CD4-positive, alpha-beta T cell treated with Interleukin-4 for 1 hour (primary cell): ENCODE data around the gene C12orf57.
"Not testable (repeated sequence)": the region's sequence is repeated elsewhere in the genome, so short reads cannot be mapped to it uniquely, and the experiment has no call there.

Experiments used
- DNase-seq, 2 donors: peaks; one replicate each; pipeline ENCODE4 v3.0.0-alpha.2; 2020 to 2022

The C12orf57 gene

GRCh38 chr12:6943722-6944380, at the start of gene C12orf57, which contains the start of gene RNU7-1:
C12orf57 (plus strand) TSS chr12:6944022; CDS start chr12:6944122, 100 bp downstream.
RNU7-1 (plus strand) TSS chr12:6943816.
- DNase-seq, result peak; percentile 90 to 92

GRCh38 chr12:6894321-6894720, 49.5 kb upstream of the C12orf57 start:
- DNase-seq, result no peak

DNA sequence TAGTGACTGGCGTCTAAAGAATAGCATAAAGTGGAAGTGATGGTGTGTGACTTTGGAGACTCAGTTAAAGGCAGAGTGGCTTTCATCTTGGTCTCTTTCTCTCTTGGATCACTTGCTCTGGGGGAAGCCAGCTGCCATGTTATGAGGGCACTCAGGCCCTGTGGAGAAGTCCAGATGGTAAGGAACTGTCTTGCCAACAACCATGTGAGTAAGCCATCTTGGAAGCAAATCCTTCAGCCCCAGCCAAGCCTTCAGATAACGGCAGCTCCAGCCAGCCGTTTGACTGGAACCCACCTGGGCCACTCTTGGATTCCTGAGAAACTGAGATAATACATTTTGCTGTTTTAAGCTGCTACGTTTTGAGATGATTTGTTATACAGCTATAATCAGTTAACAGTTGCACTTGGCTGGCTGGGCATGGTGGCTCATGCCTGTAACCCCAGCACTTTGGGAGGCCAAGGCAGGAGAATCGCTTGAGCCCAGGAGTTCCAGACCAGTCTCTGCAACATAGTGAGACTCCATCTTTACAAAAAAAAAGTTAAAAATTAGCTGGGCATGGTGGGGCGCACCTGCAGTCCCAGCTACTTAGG, 46.9 kb upstream of the C12orf57 start:
- no peak for DNase-seq

- no peak for DNase-seq
Measured at GRCh38 chr12:6899427-6899826, 44.4 kb upstream of the C12orf57 start.

DNA sequence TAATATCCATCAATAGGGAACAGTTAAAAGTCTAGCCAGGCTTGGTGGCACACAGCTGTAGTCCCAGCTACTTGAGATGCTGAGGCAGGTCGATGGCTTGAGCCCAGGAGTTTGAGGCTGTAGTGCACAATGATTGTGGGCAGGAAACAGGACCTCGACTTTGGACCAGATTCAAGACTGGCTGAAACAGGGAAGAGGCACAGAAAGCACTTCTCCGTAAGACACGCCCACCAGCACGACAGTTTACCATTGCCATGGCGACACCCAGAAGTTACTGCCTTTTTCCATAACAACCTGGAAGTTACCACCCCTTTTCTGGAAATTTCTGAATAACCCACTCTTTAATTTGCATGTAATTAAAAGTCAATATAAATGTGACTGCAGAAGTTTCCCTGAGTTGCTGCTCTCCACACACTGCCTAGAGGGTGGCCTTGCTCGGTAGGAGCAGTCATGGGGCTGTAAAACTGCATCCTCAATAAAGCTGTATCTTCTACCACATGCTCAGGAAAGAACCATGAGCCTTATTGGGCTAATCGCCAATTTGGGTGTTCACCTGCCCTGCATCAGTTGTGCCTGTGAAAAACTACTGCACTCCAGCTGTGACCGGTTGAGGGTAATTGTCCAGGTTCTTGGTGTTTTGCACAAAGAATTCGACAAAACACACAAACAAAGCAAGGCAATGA, 43.8 kb upstream of the C12orf57 start:
- DNase-seq, result peak; percentile 33 to 71

- DNase-seq, result no peak
Measured at GRCh38 chr12:6902448-6902847, 41.4 kb upstream of the C12orf57 start.

GRCh38 chr12:6903722-6904121, 40.1 kb upstream of the C12orf57 start:
- no peak for DNase-seq

- peak; percentile 99 for DNase-seq
Measured at GRCh38 chr12:6904280-6905276, 39.2 kb upstream of the C12orf57 start, which contains the start of gene LRRC23. LRRC23 (plus strand) TSS chr12:6904822; CDS start chr12:6905634, 812 bp downstream.

DNA sequence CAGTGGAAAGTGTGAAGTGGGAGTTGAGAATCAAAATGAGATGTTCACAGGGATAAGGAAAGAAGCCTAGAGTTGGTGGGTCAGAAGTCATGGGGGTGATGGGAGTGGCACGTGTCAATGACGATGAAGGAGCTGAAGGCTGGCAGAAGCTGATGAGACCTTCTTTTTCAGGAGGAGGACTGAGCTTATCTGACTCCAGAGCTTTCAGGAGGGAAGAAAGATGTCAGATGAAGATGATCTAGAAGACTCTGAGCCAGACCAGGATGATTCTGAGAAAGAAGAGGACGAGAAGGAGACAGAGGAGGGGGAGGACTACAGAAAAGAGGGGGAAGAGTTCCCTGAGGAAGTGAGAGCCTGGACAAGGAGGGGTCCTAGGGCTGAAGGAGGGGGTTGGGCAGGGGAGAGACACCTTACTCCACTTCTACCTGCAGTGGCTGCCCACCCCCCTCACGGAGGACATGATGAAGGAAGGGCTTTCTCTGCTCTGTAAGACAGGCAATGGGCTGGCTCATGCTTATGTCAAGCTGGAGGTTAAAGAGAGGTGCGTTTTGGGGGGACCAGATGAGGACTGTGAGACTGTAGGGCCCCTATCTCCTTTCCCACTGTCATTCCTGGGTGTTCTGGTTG, 38.3 kb upstream of the C12orf57 start:
- DNase-seq, result no peak

DNA sequence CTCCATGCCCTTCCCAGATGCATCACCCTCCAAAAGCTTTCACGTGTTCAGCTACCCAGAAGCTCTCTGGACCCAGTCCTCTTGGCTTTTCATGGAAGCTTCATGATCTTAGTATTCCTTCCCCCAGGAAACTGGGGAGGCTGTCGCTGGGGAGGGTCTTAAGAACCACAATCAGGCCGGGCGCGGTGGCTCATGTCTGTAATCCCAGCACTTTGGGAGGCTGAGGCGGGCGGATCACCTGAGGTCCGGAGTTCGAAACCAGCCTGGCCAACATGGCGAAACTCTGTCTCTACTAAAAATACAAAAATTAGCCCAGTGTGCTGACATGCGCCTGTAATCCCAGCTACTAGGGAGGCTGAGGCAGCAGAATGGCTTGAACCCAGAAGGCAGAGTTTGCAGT, 35.7 kb upstream of the C12orf57 start:
- not testable (repeated sequence) for DNase-seq

- no peak for DNase-seq
Measured at GRCh38 chr12:6909421-6910145, 34.2 kb upstream of the C12orf57 start.

GRCh38 chr12:6912164-6912935, 31.5 kb upstream of the C12orf57 start:
- no peak for DNase-seq

GRCh38 chr12:6914246-6914946, 29.4 kb upstream of the C12orf57 start, which contains the start of gene ENO2:
ENO2 (plus strand) TSS chr12:6914580; CDS start chr12:6915833, 1,253 bp downstream.
- DNase-seq, result peak; percentile 85 to 86

DNA sequence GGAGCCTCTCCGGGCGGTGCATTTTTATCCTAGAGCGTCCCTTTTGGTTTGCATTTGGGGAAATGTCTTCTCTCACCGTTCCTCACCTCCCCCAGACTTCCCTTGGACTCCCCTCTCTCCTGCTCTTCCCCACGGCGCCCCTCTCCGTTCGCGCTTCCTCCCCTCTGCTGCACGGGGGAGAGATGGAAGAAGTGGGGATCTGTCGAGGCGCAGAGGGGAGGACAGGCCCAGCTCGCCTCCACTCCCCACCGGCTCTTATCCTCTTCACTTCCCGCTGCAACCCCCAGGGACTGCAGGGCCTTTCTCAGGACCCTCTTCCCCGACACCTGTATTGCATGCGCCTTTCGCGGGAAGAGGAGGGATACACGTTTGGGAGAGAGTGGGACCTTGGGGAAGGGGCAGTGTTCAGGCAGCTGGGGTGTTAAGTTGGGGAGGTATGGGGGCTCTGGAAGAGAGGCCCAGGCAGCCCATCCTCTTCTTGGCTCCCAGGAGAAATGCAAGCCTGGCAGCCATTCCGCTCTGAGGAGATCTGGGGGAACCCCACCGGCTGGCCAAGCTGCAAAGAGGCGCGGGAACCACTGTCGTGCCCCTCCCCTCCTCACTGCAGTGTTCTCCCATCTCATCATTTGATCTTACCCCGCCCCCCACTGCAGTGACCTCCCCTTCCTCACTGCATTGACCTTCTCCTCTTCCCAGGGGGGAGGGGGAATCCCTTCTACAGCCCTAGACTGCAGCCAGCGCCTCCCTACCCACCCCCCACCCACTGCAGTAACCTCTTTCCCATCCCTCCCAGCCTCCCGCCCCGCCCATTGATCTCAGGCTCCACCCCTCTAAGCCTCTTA, 28.7 kb upstream of the C12orf57 start:
- DNase-seq, result no peak

GRCh38 chr12:6915789-6916285, 28.0 kb upstream of the C12orf57 start:
- DNase-seq, result no peak

- no peak for DNase-seq
Measured at GRCh38 chr12:6916426-6917200, 27.2 kb upstream of the C12orf57 start.

- no peak for DNase-seq
Measured at GRCh38 chr12:6917491-6918231, 26.2 kb upstream of the C12orf57 start.
